ENCODE results near the gene TMEM129. TPM values are rescaled to one million over a fixed set of nuclear protein-coding genes. Genes with fewer than 3 reads are reported as not detected.
A peak's percentile ranks its signal among the peaks of the same experiment; 100 is the strongest.

The TMEM129 gene
- 19.0 TPM for polyA plus RNA-seq (2013, experiment 1 of 2)
- 22.5 TPM for polyA plus RNA-seq (2013, experiment 2 of 2)

GRCh38 chr4:1721003-1721665, at the start of gene TMEM129, which contains the start of gene TACC3:
TSS of gene TMEM129 (minus strand) at chr4:1721323. CDS start at chr4:1720837, 486 bp downstream.
TSS of gene TACC3 (plus strand) at chr4:1721521. CDS start at chr4:1723422, 1,901 bp downstream.
- peak within 1 kb of the TSS; percentile 93 for H3K9ac ChIP-seq (ENCODE audit: low read depth, low read length)
- no peaks in the 10 kb centered on the region for H3K9me3 ChIP-seq (ENCODE audit: insufficient read depth, low read depth, low read length)
- under 1% methylated on average over 74 of the region's 83 CpGs for WGBS
- peaks cover 49% of the 10 kb centered on the region for H3K36me3 ChIP-seq (ENCODE audit: insufficient read depth, low read length)
- H3K4me3 ChIP-seq (ENCODE audit: low read length): peak within 1 kb of the TSS; percentile 87
- no peaks in the 10 kb centered on the region for H3K27me3 ChIP-seq (ENCODE audit: insufficient read depth, low read length)
- no peaks in the 10 kb centered on the region for H3K4me1 ChIP-seq (ENCODE audit: insufficient read depth, low read length)
- peak within 1 kb of the TSS; percentile 77 for H3K27ac ChIP-seq (ENCODE audit: low read depth, low read length)

- Histone ChIP-seq H3K27me3 (ENCODE audit: insufficient read depth, low read length) (peaks cover 12% of the 10 kb centered on the region), H3K4me3 (ENCODE audit: low read length) (no peak overlapping the region), H3K9ac (ENCODE audit: low read depth, low read length) (no peak overlapping the region), H3K4me1 (ENCODE audit: insufficient read depth, low read length) (peaks cover 16% of the 10 kb centered on the region), H3K27ac (ENCODE audit: low read depth, low read length) (no peak overlapping the region), H3K9me3 (ENCODE audit: insufficient read depth, low read depth, low read length) (no peaks in the 10 kb centered on the region), H3K36me3 (ENCODE audit: insufficient read depth, low read length) (no peaks in the 10 kb centered on the region)
- WGBS: 88% methylated on average over 11 of the region's 11 CpGs
Observed at GRCh38 chr4:1770791-1771231, 49.7 kb upstream of the TMEM129 start.

GRCh38 chr4:1770245-1770644, 49.1 kb upstream of the TMEM129 start:
- Histone ChIP-seq H3K27me3 (ENCODE audit: insufficient read depth, low read length) (peaks cover 12% of the 10 kb centered on the region), H3K4me1 (ENCODE audit: insufficient read depth, low read length) (peaks cover 21% of the 10 kb centered on the region), H3K9me3 (ENCODE audit: insufficient read depth, low read depth, low read length) (no peaks in the 10 kb centered on the region), H3K27ac (ENCODE audit: low read depth, low read length) (no peak overlapping the region), H3K9ac (ENCODE audit: low read depth, low read length) (no peak overlapping the region), H3K36me3 (ENCODE audit: insufficient read depth, low read length) (no peaks in the 10 kb centered on the region), H3K4me3 (ENCODE audit: low read length) (no peak overlapping the region)
- 74% methylated on average over 31 of the region's 33 CpGs for WGBS

GRCh38 chr4:1769692-1770091, 48.6 kb upstream of the TMEM129 start:
- no peak overlapping the region for H3K9ac ChIP-seq (ENCODE audit: low read depth, low read length)
- WGBS: 93% methylated on average over 6 of the region's 6 CpGs
- peaks cover 12% of the 10 kb centered on the region for H3K27me3 ChIP-seq (ENCODE audit: insufficient read depth, low read length)
- H3K27ac ChIP-seq (ENCODE audit: low read depth, low read length): no peak overlapping the region
- H3K9me3 ChIP-seq (ENCODE audit: insufficient read depth, low read depth, low read length): no peaks in the 10 kb centered on the region
- no peak overlapping the region for H3K4me3 ChIP-seq (ENCODE audit: low read length)
- no peaks in the 10 kb centered on the region for H3K36me3 ChIP-seq (ENCODE audit: insufficient read depth, low read length)
- peaks cover 21% of the 10 kb centered on the region for H3K4me1 ChIP-seq (ENCODE audit: insufficient read depth, low read length)

- Histone ChIP-seq H3K9ac (ENCODE audit: low read depth, low read length) (no peak overlapping the region), H3K4me1 (ENCODE audit: insufficient read depth, low read length) (peaks cover 21% of the 10 kb centered on the region), H3K27ac (ENCODE audit: low read depth, low read length) (peak overlapping the region; percentile 35; the same call in 1 of the 2 replicates), H3K27me3 (ENCODE audit: insufficient read depth, low read length) (peaks cover 12% of the 10 kb centered on the region), H3K9me3 (ENCODE audit: insufficient read depth, low read depth, low read length) (no peaks in the 10 kb centered on the region), H3K4me3 (ENCODE audit: low read length) (peak overlapping the region; percentile 41; the same call in 1 of the 2 replicates), H3K36me3 (ENCODE audit: insufficient read depth, low read length) (no peaks in the 10 kb centered on the region)
- 67% methylated on average over 23 of the region's 23 CpGs for WGBS
Observed at GRCh38 chr4:1768367-1769034, 47.4 kb upstream of the TMEM129 start.

GRCh38 chr4:1767770-1768366, 46.7 kb upstream of the TMEM129 start:
- H3K4me3 ChIP-seq (ENCODE audit: low read length): peak overlapping the region; percentile 41
- H3K36me3 ChIP-seq (ENCODE audit: insufficient read depth, low read length): no peaks in the 10 kb centered on the region
- H3K4me1 ChIP-seq (ENCODE audit: insufficient read depth, low read length): peaks cover 21% of the 10 kb centered on the region
- WGBS: 5% methylated on average over 25 of the region's 32 CpGs
- H3K27me3 ChIP-seq (ENCODE audit: insufficient read depth, low read length): peaks cover 12% of the 10 kb centered on the region
- no peaks in the 10 kb centered on the region for H3K9me3 ChIP-seq (ENCODE audit: insufficient read depth, low read depth, low read length)
- peak overlapping the region; percentile 46; the same call in 1 of the 2 replicates for H3K27ac ChIP-seq (ENCODE audit: low read depth, low read length)
- H3K9ac ChIP-seq (ENCODE audit: low read depth, low read length): no peak overlapping the region

GRCh38 chr4:1767061-1767769, 46.1 kb upstream of the TMEM129 start:
- H3K36me3 ChIP-seq (ENCODE audit: insufficient read depth, low read length): no peaks in the 10 kb centered on the region
- H3K4me3 ChIP-seq (ENCODE audit: low read length): peak overlapping the region; percentile 37
- H3K27me3 ChIP-seq (ENCODE audit: insufficient read depth, low read length): peaks cover 12% of the 10 kb centered on the region

GRCh38 chr4:1766106-1767060, 45.3 kb upstream of the TMEM129 start:
- Histone ChIP-seq H3K36me3 (ENCODE audit: insufficient read depth, low read length) (no peaks in the 10 kb centered on the region), H3K27me3 (ENCODE audit: insufficient read depth, low read length) (peaks cover 12% of the 10 kb centered on the region), H3K9ac (ENCODE audit: low read depth, low read length) (peak overlapping the region; percentile 41; the same call in 1 of the 2 replicates), H3K4me1 (ENCODE audit: insufficient read depth, low read length) (peaks cover 21% of the 10 kb centered on the region), H3K27ac (ENCODE audit: low read depth, low read length) (peak overlapping the region; percentile 89; the same call in 1 of the 2 replicates), H3K9me3 (ENCODE audit: insufficient read depth, low read depth, low read length) (no peaks in the 10 kb centered on the region), H3K4me3 (ENCODE audit: low read length) (peak overlapping the region; percentile 37)
- WGBS: 7% methylated on average over 41 of the region's 41 CpGs

More at GRCh38 chr4:1767061-1767769, 46.1 kb upstream of the TMEM129 start:
- peak overlapping the region; percentile 89; the same call in 1 of the 2 replicates for H3K27ac ChIP-seq (ENCODE audit: low read depth, low read length)
- H3K9me3 ChIP-seq (ENCODE audit: insufficient read depth, low read depth, low read length): no peaks in the 10 kb centered on the region
- WGBS: under 1% methylated on average over 80 of the region's 84 CpGs
- H3K9ac ChIP-seq (ENCODE audit: low read depth, low read length): peak overlapping the region; percentile 41; the same call in 1 of the 2 replicates
- H3K4me1 ChIP-seq (ENCODE audit: insufficient read depth, low read length): peaks cover 21% of the 10 kb centered on the region

GRCh38 chr4:1765409-1766072, 44.4 kb upstream of the TMEM129 start:
- H3K9ac ChIP-seq (ENCODE audit: low read depth, low read length): no peak overlapping the region
- peaks cover 12% of the 10 kb centered on the region for H3K27me3 ChIP-seq (ENCODE audit: insufficient read depth, low read length)
- H3K27ac ChIP-seq (ENCODE audit: low read depth, low read length): no peak overlapping the region

More at GRCh38 chr4:1765409-1766072, 44.4 kb upstream of the TMEM129 start:
- Histone ChIP-seq H3K36me3 (ENCODE audit: insufficient read depth, low read length) (no peaks in the 10 kb centered on the region), H3K9me3 (ENCODE audit: insufficient read depth, low read depth, low read length) (no peaks in the 10 kb centered on the region), H3K4me3 (ENCODE audit: low read length) (no peak overlapping the region), H3K4me1 (ENCODE audit: insufficient read depth, low read length) (peaks cover 21% of the 10 kb centered on the region)
- WGBS: 60% methylated on average over 10 of the region's 10 CpGs
